Mucosa of descending colon (tissue), 3 donors: ENCODE measurements around the gene MMAA. TPM values are rescaled to one million over a fixed set of nuclear protein-coding genes. Genes with fewer than 3 reads are reported as not detected.
"Not testable (repeated sequence)": the region's sequence is repeated elsewhere in the genome, so short reads cannot be mapped to it uniquely, and the experiment has no call there.

ENCODE experiments used
- ATAC-seq: fragments of 200-7000 bp; cut with Tn5 transposase; one replicate; pipeline ENCODE4 v1.9.1; 2020; ENCODE audit warnings: mild to moderate bottlenecking, moderate library complexity
- DNase-seq, 3 donors: peaks; one replicate each; pipeline ENCODE4 v3.0.0-alpha.2; 2020
- H3K36me3 ChIP-seq: fragments of 200-600 bp; one replicate; pipeline ENCODE4 v1.8.0; 2021; ENCODE audit warnings: low read depth, mild to moderate bottlenecking
- H3K4me1 ChIP-seq: fragments of 200-600 bp; one replicate; pipeline ENCODE4 v1.8.0; 2021; ENCODE audit warnings: low read depth, mild to moderate bottlenecking
- H3K4me3 ChIP-seq: fragments of 200-600 bp; one replicate; pipeline ENCODE4 v1.8.0; 2021; ENCODE audit warnings: mild to moderate bottlenecking
- H3K9me3 ChIP-seq: fragments of 200-600 bp; one replicate; pipeline ENCODE4 v1.8.0; 2021; ENCODE audit warnings: mild to moderate bottlenecking
- CTCF ChIP-seq: fragments of 200-600 bp; IDR thresholded peaks from one replicate; pipeline ENCODE4 v1.8.0; 2022; ENCODE audit warnings: antibody characterized with exemption, mild to moderate bottlenecking
- intact Hi-C, 2 donors: fragments of 100-400 bp; cut with DNase I in 1 of 2; cut with micrococcal nuclease in 1 of 2; formaldehyde crosslinking; loops; one replicate each; pipeline versions ENCODE4 v1.11.0 to v1.11.1; 2022; cut with DNase I, micrococcal nuclease
- total RNA-seq, 3 donors: library from RNA; stranded (reverse); fragmentation: NEBNext Ultra II Directional in 2 of 3; extraction: Animal tissue kit (Norgen Biotek cat#: 25700) in 2 of 3; gene quantifications; one replicate each; pipeline versions ENCODE4 v1.2.1 to v1.2.4, GENCODE V29; 2021 to 2023
- donor health status: DM: no; HTN: no; CAD: no; lungs with moderate emphysema.
- donor health status: DM: no; HTN: no; CAD: no.
- donor health status: DM: no; HTN: yes; CAD: no.

Gene MMAA
- total RNA-seq, 3 donors from 2014 or later, result 12.9 to 20.8 (median 18.1) TPM

- H3K4me1 ChIP-seq, result no peaks in the 10 kb centered on the region
- no peak overlapping the region for H3K4me3 ChIP-seq
- no peak for TF ChIP-seq CTCF
- H3K36me3 ChIP-seq, result no peaks in the 10 kb centered on the region
- intact Hi-C loops, result no loop called here
- DNase-seq (no peak), ATAC-seq (no peak)
- H3K9me3 ChIP-seq, result no peaks in the 10 kb centered on the region
Measured at GRCh38 chr4:145625677-145626622, 6.8 kb downstream of the MMAA start.

- no peak overlapping the region for H3K4me3 ChIP-seq
- no peak for TF ChIP-seq CTCF
- no peaks in the 10 kb centered on the region for H3K9me3 ChIP-seq
- ATAC-seq, result no peak
- no peaks in the 10 kb centered on the region for H3K36me3 ChIP-seq
- no peaks in the 10 kb centered on the region for H3K4me1 ChIP-seq
- intact Hi-C loops, result no loop called here
- no peak for DNase-seq
Measured at GRCh38 chr4:145626623-145626982, 7.4 kb downstream of the MMAA start.

GRCh38 chr4:145635117-145635516, 15.9 kb downstream of the MMAA start:
- TF ChIP-seq CTCF, result no peak
- intact Hi-C loops, result no loop called here
- H3K36me3 ChIP-seq, result no peaks in the 10 kb centered on the region
- ATAC-seq (no peak), DNase-seq (no peak)
- no peaks in the 10 kb centered on the region for H3K9me3 ChIP-seq
- H3K4me1 ChIP-seq, result no peaks in the 10 kb centered on the region
- H3K4me3 ChIP-seq, result no peak overlapping the region

- ATAC-seq, result no peak
- Histone ChIP-seq H3K4me3 (no peak overlapping the region), H3K4me1 (no peaks in the 10 kb centered on the region), H3K9me3 (no peaks in the 10 kb centered on the region), H3K36me3 (no peaks in the 10 kb centered on the region)
- DNase-seq, result no peak
- no peak for TF ChIP-seq CTCF
- intact Hi-C loops, result no loop called here
Measured at GRCh38 chr4:145635630-145636029, 16.4 kb downstream of the MMAA start.

GRCh38 chr4:145639186-145639698, 20.1 kb downstream of the MMAA start:
- intact Hi-C loops, result no loop called here
- no peaks in the 10 kb centered on the region for H3K36me3 ChIP-seq
- ATAC-seq, result no peak

GRCh38 chr4:145640236-145640635, 21.1 kb downstream of the MMAA start:
- ATAC-seq, H3K36me3 ChIP-seq, intact Hi-C loops, H3K9me3 ChIP-seq, H3K4me1 ChIP-seq, H3K4me3 ChIP-seq, DNase-seq: not testable (repeated sequence)

More at GRCh38 chr4:145639186-145639698, 20.1 kb downstream of the MMAA start:
- TF ChIP-seq CTCF, result no peak
- Histone ChIP-seq H3K9me3 (no peaks in the 10 kb centered on the region), H3K4me3 (no peak overlapping the region), H3K4me1 (no peaks in the 10 kb centered on the region)
- DNase-seq, result no peak
